Liver (tissue), 3 donors: ENCODE measurements around the gene SLC6A5.

Experiments used
- ATF3 ChIP-seq: IDR thresholded peaks from 2 replicates; pipeline ENCODE4 v1.6.1; 2016; ENCODE audit warnings: antibody characterized with exemption
- CTCF ChIP-seq: fragments of 150-350 bp; IDR thresholded peaks from 2 replicates; pipeline ENCODE4 v1.5.1; 2017; ENCODE audit warnings: improper control_type of control experiment, low read depth, low read length; ENCODE audit not compliant: missing input control
- HNF4A ChIP-seq, 2 donors: conservative IDR thresholded peaks; 2 replicates each; pipeline ENCODE4 v1.6.1; 2016; ENCODE audit warnings: antibody characterized with exemption in 2 of 2, mild to moderate bottlenecking in 2 of 2
- RAD21 ChIP-seq, 2 donors: IDR thresholded peaks; 2 replicates each; pipeline ENCODE4 v1.6.1; 2016; ENCODE audit warnings: antibody characterized with exemption in 2 of 2, mild to moderate bottlenecking in 2 of 2
- SP1 ChIP-seq: IDR thresholded peaks from 2 replicates; pipeline ENCODE4 v1.6.1; 2018; ENCODE audit warnings: antibody characterized with exemption, mild to moderate bottlenecking
- TAF1 ChIP-seq: conservative IDR thresholded peaks from 2 replicates; pipeline ENCODE4 v1.6.1; 2016; ENCODE audit warnings: antibody characterized with exemption, mild to moderate bottlenecking
- YY1 ChIP-seq: IDR thresholded peaks from 2 replicates; pipeline ENCODE4 v1.6.1; 2016; ENCODE audit warnings: antibody characterized with exemption, mild to moderate bottlenecking
- ZBTB33 ChIP-seq: IDR thresholded peaks from 2 replicates; pipeline ENCODE4 v1.6.1; 2016; ENCODE audit warnings: antibody characterized with exemption
- TF ChIP-seq, protein P1 (sequence below): IDR thresholded peaks from 2 replicates; pipeline ENCODE4 v1.6.1; 2016; ENCODE audit warnings: antibody characterized with exemption, mild to moderate bottlenecking
- donor health status: healthy.
- donor health status: healthy.

GRCh38 chr11:20594274-20595061 lies 4.9 kb upstream of the SLC6A5 start:
- no peak for TF ChIP-seq YY1
- TF ChIP-seq CTCF, result no peak
- no peak for TF ChIP-seq SP1
- TF ChIP-seq ATF3, result no peak
- no peak for TF ChIP-seq TAF1
- TF ChIP-seq, protein P1, sequence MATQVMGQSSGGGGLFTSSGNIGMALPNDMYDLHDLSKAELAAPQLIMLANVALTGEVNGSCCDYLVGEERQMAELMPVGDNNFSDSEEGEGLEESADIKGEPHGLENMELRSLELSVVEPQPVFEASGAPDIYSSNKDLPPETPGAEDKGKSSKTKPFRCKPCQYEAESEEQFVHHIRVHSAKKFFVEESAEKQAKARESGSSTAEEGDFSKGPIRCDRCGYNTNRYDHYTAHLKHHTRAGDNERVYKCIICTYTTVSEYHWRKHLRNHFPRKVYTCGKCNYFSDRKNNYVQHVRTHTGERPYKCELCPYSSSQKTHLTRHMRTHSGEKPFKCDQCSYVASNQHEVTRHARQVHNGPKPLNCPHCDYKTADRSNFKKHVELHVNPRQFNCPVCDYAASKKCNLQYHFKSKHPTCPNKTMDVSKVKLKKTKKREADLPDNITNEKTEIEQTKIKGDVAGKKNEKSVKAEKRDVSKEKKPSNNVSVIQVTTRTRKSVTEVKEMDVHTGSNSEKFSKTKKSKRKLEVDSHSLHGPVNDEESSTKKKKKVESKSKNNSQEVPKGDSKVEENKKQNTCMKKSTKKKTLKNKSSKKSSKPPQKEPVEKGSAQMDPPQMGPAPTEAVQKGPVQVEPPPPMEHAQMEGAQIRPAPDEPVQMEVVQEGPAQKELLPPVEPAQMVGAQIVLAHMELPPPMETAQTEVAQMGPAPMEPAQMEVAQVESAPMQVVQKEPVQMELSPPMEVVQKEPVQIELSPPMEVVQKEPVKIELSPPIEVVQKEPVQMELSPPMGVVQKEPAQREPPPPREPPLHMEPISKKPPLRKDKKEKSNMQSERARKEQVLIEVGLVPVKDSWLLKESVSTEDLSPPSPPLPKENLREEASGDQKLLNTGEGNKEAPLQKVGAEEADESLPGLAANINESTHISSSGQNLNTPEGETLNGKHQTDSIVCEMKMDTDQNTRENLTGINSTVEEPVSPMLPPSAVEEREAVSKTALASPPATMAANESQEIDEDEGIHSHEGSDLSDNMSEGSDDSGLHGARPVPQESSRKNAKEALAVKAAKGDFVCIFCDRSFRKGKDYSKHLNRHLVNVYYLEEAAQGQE, result no peak
- no peak for TF ChIP-seq ZBTB33
- no peak for TF ChIP-seq RAD21 (IDR thresholded peaks at IDR 0.05)
- no peak for TF ChIP-seq HNF4A (conservative IDR thresholded peaks at IDR 0.05)
